Stimulated activated naive B cell treated with anti-CD40 and anti-IgM and Interleukin-4, amounts not matched to agents 10 μg/mL and 1 μg/mL and 100 μg/mL, for 72 hours (primary cell): ENCODE measurements around the gene ZC3H15.
"Not testable (repeated sequence)": the region's sequence is repeated elsewhere in the genome, so short reads cannot be mapped to it uniquely, and the experiment has no call there.

ENCODE experiments used
- ATAC-seq, 2 donors: fragments of 150-1000 bp; cut with Tn5 transposase; replicated peaks; 2 replicates each; pipeline ENCODE4 v1.10.0; 2021; ENCODE audit warnings: moderate library complexity in 1 of 2
- DNase-seq: peaks from one replicate; pipeline ENCODE4 v3.0.0; 2021
- H3K27ac Mint-ChIP-seq: one replicate; pipeline ENCODE4 v1.8.0; 2022; ENCODE audit warnings: mild to moderate bottlenecking, mixed read lengths
- H3K27me3 Mint-ChIP-seq, 2 donors: one replicate each; pipeline ENCODE4 v1.8.0; 2022; ENCODE audit warnings: mixed read lengths in 2 of 2
- H3K36me3 Mint-ChIP-seq, 2 donors: one replicate each; pipeline ENCODE4 v1.8.0; 2022; ENCODE audit warnings: mixed read lengths in 2 of 2, mild to moderate bottlenecking in 1 of 2
- H3K4me1 Mint-ChIP-seq, 2 donors: one replicate each; pipeline ENCODE4 v1.8.0; 2022; ENCODE audit warnings: mixed read lengths in 2 of 2, mild to moderate bottlenecking in 1 of 2
- H3K4me3 Mint-ChIP-seq, 2 donors: one replicate each; pipeline ENCODE4 v1.8.0; 2022; ENCODE audit warnings: mild to moderate bottlenecking in 2 of 2, mixed read lengths in 2 of 2, moderate library complexity in 1 of 2
- H3K9me3 Mint-ChIP-seq, 2 donors: one replicate each; pipeline ENCODE4 v1.8.0; 2022; ENCODE audit warnings: mixed read lengths in 2 of 2, mild to moderate bottlenecking in 1 of 2

The ZC3H15 gene

DNA sequence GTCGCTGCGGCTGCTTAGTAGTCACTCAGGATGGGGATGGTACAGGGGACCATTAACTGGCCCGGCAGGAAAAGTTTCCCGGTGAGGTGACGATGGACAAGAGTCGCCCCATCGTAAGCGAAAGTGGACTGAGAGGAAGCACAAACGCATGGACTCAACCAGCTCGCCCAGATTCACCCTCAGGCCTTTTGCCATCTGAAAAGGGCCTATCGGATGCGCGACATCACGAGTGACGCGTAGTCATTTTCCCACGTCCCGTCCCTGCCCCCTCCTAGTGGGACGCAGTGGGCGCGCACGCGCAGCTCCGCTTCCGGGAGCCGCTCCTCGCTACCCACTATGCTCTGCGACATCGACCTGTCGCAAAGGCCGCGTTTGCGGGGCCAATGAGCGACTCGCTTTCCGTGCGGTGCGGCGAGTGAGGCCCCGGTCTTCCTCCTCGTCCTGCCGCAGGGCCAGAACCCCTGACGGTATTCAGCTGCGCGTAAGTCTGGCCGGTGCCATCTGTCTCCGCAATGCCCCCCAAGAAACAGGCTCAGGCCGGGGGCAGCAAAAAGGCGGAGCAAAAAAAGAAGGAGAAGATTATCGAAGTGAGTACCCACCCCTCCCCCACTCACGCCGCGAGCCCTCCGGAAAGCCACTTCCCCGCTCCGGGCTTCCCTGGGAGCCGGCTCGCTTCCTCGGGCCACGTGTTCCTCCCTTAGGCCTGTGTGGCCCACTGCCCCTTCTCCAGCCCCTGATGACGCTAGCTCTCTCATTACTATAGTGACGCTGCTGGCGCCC, at the start of gene ZC3H15:
Gene ZC3H15, plus strand, starts transcription at position 390 of the 780 bp plus-strand sequence. Its CDS starts 123 bp downstream, at position 513.
- DNase-seq: peak; percentile 98
- peaks cover 28 to 56% of the 10 kb centered on the region in 2 donors for H3K4me1 Mint-ChIP-seq

DNA sequence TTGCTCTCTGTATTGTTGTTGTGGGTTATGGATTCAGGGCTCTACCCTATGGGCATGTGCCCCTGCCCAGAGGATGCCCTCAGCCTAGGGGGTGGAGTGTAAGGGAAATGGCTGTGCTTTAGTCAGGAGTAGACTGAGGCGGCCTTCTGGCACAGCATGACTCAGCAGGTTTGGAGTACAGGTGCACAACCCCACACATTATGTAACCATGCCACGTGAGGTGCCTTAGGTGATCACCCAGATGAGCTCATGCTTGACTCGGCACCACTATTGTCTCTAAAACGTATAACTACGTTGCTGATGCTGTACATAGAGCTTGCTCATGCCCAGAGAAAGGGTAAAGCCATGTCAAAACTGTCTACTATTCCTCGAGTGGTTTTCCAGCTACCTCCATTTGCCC, 48.3 kb upstream of the ZC3H15 start:
- Mint-ChIP-seq H3K9me3 (peaks cover 12 to 17% of the 10 kb centered on the region in 2 donors), H3K36me3 (peaks cover 45 to 58% of the 10 kb centered on the region in 2 donors), H3K27ac (no peak overlapping the region), H3K4me3 (no peak overlapping the region), H3K27me3 (no peaks in the 10 kb centered on the region), H3K4me1 (peaks cover 14 to 23% of the 10 kb centered on the region in 2 donors)
- ATAC-seq (no peak), DNase-seq (no peak)

More for the DNA sequence above, at the start of gene ZC3H15:
- Mint-ChIP-seq H3K36me3 (peaks cover 19 to 31% of the 10 kb centered on the region in 2 donors), H3K4me3 (peak within 1 kb of the TSS; percentile 90 to 91), H3K27me3 (no peaks in the 10 kb centered on the region), H3K9me3 (no peaks in the 10 kb centered on the region), H3K27ac (peak within 1 kb of the TSS; percentile 98)
- peak; percentile 84 to 88 for ATAC-seq

DNA sequence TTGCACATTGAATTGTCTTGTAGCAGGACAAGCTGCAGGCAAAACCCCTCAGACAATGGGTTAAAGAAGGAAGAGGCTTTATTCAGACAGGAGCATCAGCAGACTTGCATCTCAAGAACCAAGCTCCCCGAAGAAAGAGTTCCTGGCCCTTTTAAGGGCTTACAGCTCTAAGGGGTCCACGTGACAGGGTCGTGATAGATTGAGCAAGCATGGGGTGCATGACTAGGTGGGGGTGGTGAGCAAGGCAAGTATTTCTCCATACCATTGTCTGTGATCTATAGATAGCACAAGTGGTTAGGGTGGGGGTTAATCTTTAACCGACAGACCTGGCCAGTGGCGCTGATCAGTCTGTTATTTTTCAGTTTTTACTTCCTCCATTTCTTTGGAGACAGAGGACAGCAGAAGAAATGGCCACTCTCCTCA, 46.4 kb upstream of the ZC3H15 start:
- not testable (repeated sequence) for H3K27ac Mint-ChIP-seq, H3K27me3 Mint-ChIP-seq, H3K4me3 Mint-ChIP-seq

DNA sequence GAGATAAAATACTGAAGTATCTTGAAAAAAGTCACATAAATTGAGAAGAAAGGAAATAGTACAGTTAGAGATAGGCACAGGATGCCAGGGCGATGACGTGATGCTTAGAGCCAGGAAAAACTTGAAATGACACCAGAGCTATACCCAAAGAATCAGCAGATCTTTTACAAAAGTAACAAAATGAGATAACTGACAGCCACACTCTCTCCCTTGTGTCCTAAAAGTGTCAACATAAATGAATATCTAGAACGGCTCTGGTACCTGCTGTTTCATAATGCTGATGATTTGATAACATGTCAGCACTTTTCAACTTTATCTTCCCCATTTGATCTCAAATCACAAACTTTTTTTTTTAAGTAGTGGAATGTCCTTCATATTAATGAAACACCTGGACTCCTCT, 45.6 kb upstream of the ZC3H15 start:
- H3K36me3 Mint-ChIP-seq: peaks cover 40 to 51% of the 10 kb centered on the region in 2 donors
- H3K9me3 Mint-ChIP-seq: peaks cover 12 to 17% of the 10 kb centered on the region in 2 donors
- H3K27me3 Mint-ChIP-seq: no peaks in the 10 kb centered on the region
- H3K4me3 Mint-ChIP-seq: no peak overlapping the region
- ATAC-seq: no peak
- no peak for DNase-seq
- H3K4me1 Mint-ChIP-seq: peaks cover 16 to 23% of the 10 kb centered on the region in 2 donors
- H3K27ac Mint-ChIP-seq: no peak overlapping the region

More for the DNA sequence above, 46.4 kb upstream of the ZC3H15 start:
- H3K4me1 Mint-ChIP-seq: peaks cover 16 to 23% of the 10 kb centered on the region in 2 donors
- ATAC-seq, DNase-seq: not testable (repeated sequence)
- peaks cover 12 to 17% of the 10 kb centered on the region in 2 donors for H3K9me3 Mint-ChIP-seq
- H3K36me3 Mint-ChIP-seq: peaks cover 40 to 55% of the 10 kb centered on the region in 2 donors

DNA sequence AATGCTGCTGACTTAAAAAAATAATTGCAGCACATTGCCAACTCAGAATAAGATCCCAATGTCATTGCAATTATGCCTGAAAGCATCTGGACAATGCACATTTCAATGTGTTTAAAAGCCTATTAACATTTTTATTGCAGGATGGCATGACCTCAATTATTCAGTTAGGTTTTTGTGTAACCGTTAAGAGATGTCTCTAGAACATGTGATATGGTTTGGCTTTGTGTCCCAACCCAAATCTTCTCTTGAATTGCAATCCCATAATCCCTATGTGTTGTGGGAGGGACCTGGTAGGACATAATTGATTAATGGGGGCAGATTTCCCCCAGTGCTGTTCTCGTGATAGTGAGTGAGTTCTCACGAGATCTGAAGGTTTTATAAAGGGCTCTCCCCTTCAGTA, 43.2 kb upstream of the ZC3H15 start:
- H3K27ac Mint-ChIP-seq: no peak overlapping the region
- peaks cover 11 to 12% of the 10 kb centered on the region in 2 donors for H3K9me3 Mint-ChIP-seq
- peaks cover 27 to 29% of the 10 kb centered on the region in 2 donors for H3K36me3 Mint-ChIP-seq
- ATAC-seq (no peak), DNase-seq (no peak)
- no peaks in the 10 kb centered on the region for H3K27me3 Mint-ChIP-seq
- H3K4me3 Mint-ChIP-seq: no peak overlapping the region
- H3K4me1 Mint-ChIP-seq: peaks cover 16 to 23% of the 10 kb centered on the region in 2 donors

DNA sequence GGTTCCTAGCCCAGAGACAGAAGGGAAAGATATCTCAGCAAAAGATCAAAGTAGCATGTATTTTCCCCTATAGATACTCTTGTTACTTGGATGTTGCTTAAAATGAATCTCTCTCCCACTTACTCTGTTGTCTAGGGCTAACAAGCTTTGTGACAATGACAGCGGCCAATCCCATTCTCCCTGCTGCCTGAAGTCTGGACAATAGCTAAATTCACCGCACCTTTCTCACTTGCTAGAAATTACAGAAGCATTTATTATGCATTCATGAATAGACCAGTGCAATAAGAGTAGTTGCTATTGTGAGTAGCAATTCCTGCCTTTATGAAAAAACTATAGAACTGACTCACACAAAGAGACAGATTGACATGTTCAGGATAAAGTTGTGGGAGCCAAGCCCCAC, 42.2 kb upstream of the ZC3H15 start:
- peaks cover 5 to 6% of the 10 kb centered on the region in 2 donors for H3K9me3 Mint-ChIP-seq
- peaks cover 20 to 22% of the 10 kb centered on the region in 2 donors for H3K36me3 Mint-ChIP-seq
- H3K27ac Mint-ChIP-seq: no peak overlapping the region
- DNase-seq (no peak), ATAC-seq (no peak)
- H3K27me3 Mint-ChIP-seq: no peaks in the 10 kb centered on the region
- peaks cover 14 to 21% of the 10 kb centered on the region in 2 donors for H3K4me1 Mint-ChIP-seq
- H3K4me3 Mint-ChIP-seq: no peak overlapping the region

DNA sequence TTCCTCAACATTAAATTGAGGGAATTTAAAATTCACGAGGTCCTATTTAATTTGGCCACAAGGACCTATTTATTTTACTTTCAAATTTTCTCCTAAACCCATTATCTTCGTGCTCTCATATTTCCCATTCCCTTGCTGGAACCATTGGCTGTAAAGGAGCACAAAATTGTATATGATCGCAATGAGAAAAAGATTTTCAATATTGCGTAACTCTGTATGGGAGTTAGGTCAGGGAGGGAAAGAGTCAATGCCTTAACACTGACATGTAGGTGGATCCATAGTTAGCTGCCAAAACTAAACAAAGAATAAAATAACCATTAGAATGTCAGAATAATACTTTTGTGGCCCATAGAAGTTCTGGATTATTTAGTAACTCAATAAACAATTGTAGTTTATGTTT, 40.6 kb upstream of the ZC3H15 start:
- Mint-ChIP-seq H3K9me3 (peaks cover 0 to 2% of the 10 kb centered on the region in 2 donors), H3K27me3 (no peaks in the 10 kb centered on the region), H3K27ac (no peak overlapping the region), H3K4me1 (peaks cover 9 to 11% of the 10 kb centered on the region in 2 donors), H3K36me3 (peaks cover 12% of the 10 kb centered on the region in 2 donors), H3K4me3 (no peak overlapping the region)
- DNase-seq (no peak), ATAC-seq (no peak)

DNA sequence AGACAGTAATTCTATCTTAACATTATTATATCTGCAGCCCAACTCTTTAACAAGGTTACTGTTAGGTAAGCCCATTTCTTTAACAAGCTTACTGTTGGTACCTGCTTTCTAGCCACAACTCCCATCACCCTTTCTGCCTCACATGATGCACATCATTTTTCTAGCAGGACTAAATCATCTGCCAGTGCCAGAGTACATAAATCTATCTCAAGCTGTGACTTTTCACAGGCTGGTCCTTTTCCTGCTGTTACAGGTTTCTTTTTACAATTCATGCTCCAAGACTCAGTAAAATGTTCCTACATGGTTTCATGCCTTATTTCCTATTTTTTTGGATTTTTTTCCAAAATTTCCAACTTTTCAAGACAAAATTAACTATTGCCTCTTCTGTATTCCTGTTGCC, 30.4 kb upstream of the ZC3H15 start:
- Mint-ChIP-seq H3K36me3 (peaks cover 2 to 13% of the 10 kb centered on the region in 2 donors), H3K27me3 (no peaks in the 10 kb centered on the region), H3K9me3 (no peaks in the 10 kb centered on the region), H3K4me3 (no peak overlapping the region), H3K27ac (no peak overlapping the region), H3K4me1 (peaks cover 2 to 9% of the 10 kb centered on the region in 2 donors)
- ATAC-seq: no peak
- no peak for DNase-seq

DNA sequence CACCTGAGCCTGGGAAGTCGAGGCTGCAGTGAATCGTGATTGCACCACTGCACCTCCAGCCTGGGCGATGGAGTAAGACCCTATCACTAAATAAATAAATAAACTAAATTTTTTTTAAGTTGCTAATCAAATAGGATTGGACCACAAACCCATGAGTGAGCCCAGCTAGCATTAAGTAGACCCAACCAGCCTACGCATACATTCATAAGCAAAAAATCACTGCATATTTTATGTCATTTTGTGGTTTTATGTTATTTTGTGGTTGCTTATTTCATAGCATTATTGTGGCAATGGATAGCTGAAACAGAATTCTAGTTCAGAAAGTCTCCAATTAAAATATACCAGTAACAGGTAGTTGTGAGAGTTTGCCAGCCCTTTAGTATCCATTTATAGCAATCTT, 29.1 kb upstream of the ZC3H15 start:
- H3K27me3 Mint-ChIP-seq: no peaks in the 10 kb centered on the region
- H3K36me3 Mint-ChIP-seq: peaks cover 5 to 22% of the 10 kb centered on the region in 2 donors
- H3K9me3 Mint-ChIP-seq: peaks cover 3 to 5% of the 10 kb centered on the region in 2 donors
- no peak overlapping the region for H3K27ac Mint-ChIP-seq
- ATAC-seq: no peak
- H3K4me1 Mint-ChIP-seq: peaks cover 2 to 11% of the 10 kb centered on the region in 2 donors
- no peak for DNase-seq
- no peak overlapping the region for H3K4me3 Mint-ChIP-seq

DNA sequence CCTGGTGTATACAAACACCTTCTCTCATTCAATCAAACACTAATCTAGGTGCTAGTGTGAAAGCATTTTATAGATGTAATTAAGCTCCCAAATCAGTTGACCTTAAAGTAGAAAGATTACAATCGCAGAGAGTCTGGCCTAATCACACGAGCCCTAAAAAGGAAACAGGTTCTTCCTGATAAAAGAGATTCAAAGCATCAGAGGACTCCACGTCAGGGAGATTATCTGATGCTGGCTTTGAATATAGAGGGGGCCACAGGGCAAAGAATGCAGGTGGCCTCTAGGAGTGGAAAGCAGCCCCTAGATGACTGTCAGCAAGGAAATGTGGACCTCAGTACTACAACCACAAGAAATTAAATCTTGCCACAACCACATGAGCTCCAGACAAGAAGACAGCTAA, 28.2 kb upstream of the ZC3H15 start:
- peaks cover 5 to 22% of the 10 kb centered on the region in 2 donors for H3K36me3 Mint-ChIP-seq
- peaks cover 3 to 5% of the 10 kb centered on the region in 2 donors for H3K9me3 Mint-ChIP-seq
- H3K4me1 Mint-ChIP-seq: peaks cover 1 to 9% of the 10 kb centered on the region in 2 donors
- no peak overlapping the region for H3K4me3 Mint-ChIP-seq
- H3K27me3 Mint-ChIP-seq: no peaks in the 10 kb centered on the region
- DNase-seq (no peak), ATAC-seq (no peak)
- H3K27ac Mint-ChIP-seq: no peak overlapping the region

DNA sequence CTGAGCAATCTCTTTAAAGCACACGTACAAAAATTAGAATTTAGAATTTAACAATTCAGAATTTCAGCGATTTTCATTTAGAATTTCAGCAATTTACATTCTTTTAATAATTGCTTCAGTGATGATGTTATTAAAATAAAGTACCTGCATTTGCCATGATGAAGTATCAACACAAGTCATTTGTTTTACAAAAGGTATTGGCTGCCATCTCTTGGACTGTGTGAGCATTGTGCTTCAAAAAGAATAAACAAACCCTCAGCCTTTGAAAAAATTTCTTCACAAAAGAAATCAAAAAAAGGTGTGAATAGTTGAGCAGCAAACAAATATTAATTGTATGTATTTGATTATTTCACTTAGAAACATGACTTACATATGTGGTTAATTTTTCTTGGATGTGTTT, 27.1 kb upstream of the ZC3H15 start:
- no peak overlapping the region for H3K27ac Mint-ChIP-seq
- H3K36me3 Mint-ChIP-seq: peaks cover 5 to 22% of the 10 kb centered on the region in 2 donors
- no peaks in the 10 kb centered on the region for H3K27me3 Mint-ChIP-seq
- peaks cover 3 to 5% of the 10 kb centered on the region in 2 donors for H3K9me3 Mint-ChIP-seq
- H3K4me3 Mint-ChIP-seq: no peak overlapping the region
- ATAC-seq (peak in 1 of 2 donors; percentile 36), DNase-seq (no peak)
- peaks cover 2 to 13% of the 10 kb centered on the region in 2 donors for H3K4me1 Mint-ChIP-seq

DNA sequence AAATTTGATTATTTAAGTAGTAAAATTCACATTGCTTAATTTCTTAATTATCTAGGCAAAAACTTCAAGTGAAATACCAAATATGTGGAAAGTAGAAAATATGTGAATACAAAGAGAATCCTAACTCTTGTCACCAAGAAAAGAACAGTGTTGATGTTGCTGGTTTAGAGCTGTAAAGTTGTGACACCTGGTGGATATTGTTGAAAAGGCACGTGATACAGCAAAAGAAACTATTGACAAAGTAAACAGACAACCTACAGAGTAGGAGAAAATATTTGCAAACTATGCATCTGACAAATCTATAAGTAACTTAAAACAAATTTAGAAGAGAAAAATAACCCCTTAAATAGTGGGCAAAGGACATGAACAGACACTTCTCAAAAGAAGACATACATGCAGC, 25.6 kb upstream of the ZC3H15 start:
- Mint-ChIP-seq H3K4me1 (peaks cover 2 to 13% of the 10 kb centered on the region in 2 donors), H3K27me3 (no peaks in the 10 kb centered on the region), H3K9me3 (peaks cover 3 to 5% of the 10 kb centered on the region in 2 donors), H3K27ac (no peak overlapping the region), H3K4me3 (no peak overlapping the region), H3K36me3 (peaks cover 3 to 17% of the 10 kb centered on the region in 2 donors)
- DNase-seq (no peak), ATAC-seq (peak in 1 of 2 donors; percentile 61)

DNA sequence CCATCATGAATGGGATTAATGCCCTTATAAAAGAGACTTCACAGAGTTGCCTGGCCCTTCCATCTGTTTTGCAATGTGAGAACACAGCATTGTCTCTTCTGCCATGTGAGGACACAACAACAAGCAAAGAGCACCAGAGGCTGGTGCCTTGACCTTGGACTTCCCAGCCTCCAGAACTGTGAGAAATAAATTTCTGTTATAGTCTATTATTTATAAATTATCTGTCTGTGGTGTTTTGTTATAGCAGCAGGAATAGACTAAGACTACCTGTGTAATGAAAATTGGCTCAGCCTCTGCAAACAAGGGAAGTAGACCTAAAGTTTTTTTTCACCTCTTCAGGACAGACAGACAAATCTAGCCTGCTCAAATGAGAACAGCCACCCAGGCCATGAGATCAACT, 19.3 kb upstream of the ZC3H15 start:
- peaks cover 9 to 10% of the 10 kb centered on the region in 2 donors for H3K36me3 Mint-ChIP-seq
- H3K27ac Mint-ChIP-seq: no peak overlapping the region
- no peaks in the 10 kb centered on the region for H3K27me3 Mint-ChIP-seq
- no peak overlapping the region for H3K4me3 Mint-ChIP-seq
- H3K4me1 Mint-ChIP-seq: peaks cover 2 to 8% of the 10 kb centered on the region in 2 donors
- ATAC-seq (no peak), DNase-seq (no peak)
- H3K9me3 Mint-ChIP-seq: peaks cover 0 to 2% of the 10 kb centered on the region in 2 donors

DNA sequence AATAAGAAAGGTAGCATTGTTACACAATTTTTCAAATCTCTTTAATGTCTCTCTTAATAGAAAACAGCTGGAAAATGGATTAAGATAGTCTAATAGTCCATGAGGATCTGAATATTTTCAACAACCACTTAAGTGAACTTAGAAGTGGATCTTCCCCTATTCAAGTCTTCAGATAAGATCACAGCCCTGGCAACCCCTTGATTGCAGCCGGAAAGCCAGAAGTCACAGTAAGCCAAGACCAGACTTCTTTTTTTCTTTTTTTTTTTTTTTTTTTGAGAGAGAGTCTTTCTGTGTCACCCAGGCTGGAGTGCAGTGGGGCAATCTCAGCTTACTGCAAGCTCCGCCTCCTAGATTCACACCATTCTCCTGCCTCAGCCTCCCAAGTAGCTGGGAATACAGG, 18.6 kb upstream of the ZC3H15 start:
- Mint-ChIP-seq H3K4me1 (peaks cover 2 to 8% of the 10 kb centered on the region in 2 donors), H3K27ac (no peak overlapping the region), H3K27me3 (no peaks in the 10 kb centered on the region), H3K4me3 (no peak overlapping the region), H3K9me3 (peaks cover 5 to 7% of the 10 kb centered on the region in 2 donors), H3K36me3 (peaks cover 15 to 16% of the 10 kb centered on the region in 2 donors)
- ATAC-seq (no peak), DNase-seq (no peak)
